ENCODE results near the gene IDH3G. TPM values are rescaled to one million over a fixed set of nuclear protein-coding genes. Genes with fewer than 3 reads are reported as not detected.

The IDH3G gene
- total and polyA plus RNA-seq, 2 of the 8 experiments (the other 6 are each of a cell fraction or from before 2014, with no cell fraction given): 39.4 to 66.7 TPM

DNA sequence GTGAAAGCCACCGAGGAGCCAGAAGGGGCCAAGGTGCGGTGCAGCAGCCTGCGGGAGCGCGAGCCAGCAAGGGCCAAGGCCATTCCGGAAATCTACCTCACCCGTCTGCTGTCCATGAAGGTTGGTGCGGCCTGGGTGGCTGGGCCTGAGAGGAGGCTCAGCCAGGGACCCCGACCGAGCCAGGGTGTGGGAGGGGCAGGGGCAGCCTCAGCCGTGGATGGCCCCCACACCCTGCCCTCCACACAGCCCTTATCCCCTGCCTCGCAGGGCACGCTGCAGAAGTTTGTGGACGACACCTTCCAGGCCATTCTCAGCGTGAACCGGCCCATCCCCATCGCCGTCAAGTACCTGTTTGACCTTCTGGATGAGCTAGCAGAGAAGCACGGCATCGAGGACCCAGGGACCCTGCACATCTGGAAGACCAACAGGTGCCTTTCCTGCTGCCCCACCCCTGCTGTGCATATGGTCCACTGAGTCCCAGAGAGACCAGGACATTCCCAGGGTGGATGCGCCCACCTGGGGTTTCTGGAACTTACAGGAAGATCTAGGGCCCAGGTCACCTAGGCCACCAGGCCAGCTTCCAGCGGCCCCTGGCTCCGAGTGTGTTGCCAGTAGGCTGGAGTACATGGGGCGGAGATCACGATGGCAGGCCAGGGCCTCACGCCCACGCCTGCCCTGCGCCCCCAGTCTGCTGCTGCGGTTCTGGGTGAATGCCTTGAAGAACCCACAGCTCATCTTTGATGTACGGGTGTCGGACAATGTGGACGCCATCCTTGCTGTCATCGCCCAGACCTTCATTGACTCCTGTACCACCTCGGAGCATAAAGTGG is 16.7 kb downstream of the IDH3G start:
- no peaks in the 10 kb centered on the region for H3K23me2 ChIP-seq (ENCODE audit: low read depth, low read length)
- no peak overlapping the region for H2BK120ac ChIP-seq (replicated peaks; ENCODE audit: low read depth, low read length)
- POLR2A ChIA-PET (ENCODE audit: partially characterized antibody): interaction anchor here (0.5 to 3.3 kb wide), 6 partner anchors 10 to 197 kb away, joined by 3 to 13 read pairs (median 3); partner anchors contain the start of gene HCFC1
- H3K4me2 ChIP-seq (ENCODE audit: insufficient read depth in 1 of 2, low read depth in 2 of 2, low read length in 2 of 2): no peak overlapping the region
- H3K36me3 ChIP-seq (ENCODE audit: control insufficient read depth in 2 of 4, insufficient read depth in 4 of 4, low read length in 3 of 4): no peaks in the 10 kb centered on the region
- no peak overlapping the region for H3K9ac ChIP-seq (replicated peaks in 1 of 4; ENCODE audit: extremely low read depth in 1 of 4, low read depth in 3 of 4, low read length in 3 of 4)
- no peaks in the 10 kb centered on the region for H4K20me1 ChIP-seq (replicated peaks in 1 of 2; ENCODE audit: control insufficient read depth in 1 of 2, insufficient read depth in 2 of 2, low read length in 2 of 2)
- no peaks in the 10 kb centered on the region for H3K4me1 ChIP-seq (replicated peaks in 1 of 4; ENCODE audit: control insufficient read depth in 3 of 4, insufficient read depth in 4 of 4, low read length in 3 of 4)
- no peak overlapping the region for H4K91ac ChIP-seq (replicated peaks; ENCODE audit: insufficient read length, low read length)
- no peak overlapping the region for H2BK15ac ChIP-seq (ENCODE audit: low read length)
- H2BK20ac ChIP-seq (ENCODE audit: low read length): no peak overlapping the region
- H3K56ac ChIP-seq (replicated peaks; ENCODE audit: insufficient read length, low read depth, low read length): no peak overlapping the region
- H3K79me1 ChIP-seq (ENCODE audit: low read depth, low read length): no peaks in the 10 kb centered on the region
- H4K8ac ChIP-seq (ENCODE audit: extremely low read depth, insufficient read depth, low read length): no peak overlapping the region
- no peak overlapping the region for H4K5ac ChIP-seq (ENCODE audit: insufficient read length, low read depth, low read length)
- no peak for DNase-seq (ENCODE audit: low read depth in 1 of 2, low spot score in 2 of 2)
- WGBS, 2 experiments (ENCODE audit: extremely low coverage in 1 of 2, insufficient coverage in 1 of 2, insufficient read length in 1 of 2, insufficient replicate concordance in 2 of 2, low coverage in 1 of 2, low lambda C conversion rate in 2 of 2, missing lambda C conversion rate in 1 of 2): 93% methylated on average over 14 of the region's 34 CpGs; no CpG with 5 or more reads in 1 of the 2 experiments
- H3K4ac ChIP-seq (replicated peaks; ENCODE audit: insufficient read length, low read depth, low read length): no peak overlapping the region
- H3K4me3 ChIP-seq (ENCODE audit: extremely low read depth in 1 of 4, insufficient read depth in 2 of 4, low read depth in 3 of 4, low read length in 4 of 4): no peak overlapping the region
- H2AK5ac ChIP-seq (ENCODE audit: low read depth, low read length): no peak overlapping the region
- no peaks in the 10 kb centered on the region for H3K9me3 ChIP-seq (ENCODE audit: insufficient read depth in 2 of 2, low read depth in 1 of 2, low read length in 1 of 2)
- no peak overlapping the region for H2BK12ac ChIP-seq (ENCODE audit: low read depth, low read length)
- no peak overlapping the region for H3K14ac ChIP-seq (ENCODE audit: insufficient read length)
- no peak overlapping the region for H2BK5ac ChIP-seq (ENCODE audit: low read depth, low read length)
- no peaks in the 10 kb centered on the region for H3K27me3 ChIP-seq (replicated peaks in 1 of 4; ENCODE audit: control insufficient read depth in 3 of 4, extremely low read depth in 1 of 4, insufficient read depth in 3 of 4, low read length in 3 of 4)
- no peak overlapping the region for H3K27ac ChIP-seq (ENCODE audit: low read depth, low read length)
- CTCF ChIA-PET (ENCODE audit: partially characterized antibody): interaction anchor here (0.6 to 3.0 kb wide), 12 partner anchors 8 to 157 kb away, joined by 3 to 10 read pairs (median 3); partner anchors contain the start of genes NAA10 and PLXNB3
- no peak overlapping the region for H3K23ac ChIP-seq (ENCODE audit: insufficient read length)
- H2AFZ ChIP-seq (ENCODE audit: low read length): no peak overlapping the region
- H3K18ac ChIP-seq (ENCODE audit: extremely low read depth, low read length): no peak overlapping the region
- H3K79me2 ChIP-seq (ENCODE audit: control insufficient read depth in 1 of 2, insufficient read depth in 2 of 2, low read length in 2 of 2): no peaks in the 10 kb centered on the region
- FAIRE-seq: no peak
- TF ChIP-seq FOSL1 (IDR thresholded peaks at IDR 0.05; ENCODE audit: insufficient read depth, low read depth, low read length) (no peak), HDAC2 (IDR thresholded peaks at IDR 0.05; ENCODE audit: borderline replicate concordance in 1 of 2, low read depth in 2 of 2, low read length in 2 of 2) (no peak), KDM4A (IDR thresholded peaks at IDR 0.05; ENCODE audit: low read depth, low read length, severe bottlenecking) (no peak), POLR2AphosphoS5 (IDR thresholded peaks at IDR 0.05; ENCODE audit: low read depth, low read length) (no peak), EZH2 (IDR thresholded peaks at IDR 0.05; ENCODE audit: low read depth, low read length, severe bottlenecking) (no peak), SUZ12 (IDR thresholded peaks at IDR 0.05; ENCODE audit: low read length) (no peak), SIRT6 (IDR thresholded peaks at IDR 0.05; ENCODE audit: low read length) (no peak), SAP30 (IDR thresholded peaks at IDR 0.05; ENCODE audit: insufficient read depth, insufficient replicate concordance, low read length) (no peak), ASH2L (IDR thresholded peaks at IDR 0.05; ENCODE audit: low read length) (no peak), BCL11A (IDR thresholded peaks at IDR 0.05; ENCODE audit: low read depth in 2 of 2, low read length in 2 of 2) (no peak)
- TF ChIP-seq, protein P1, sequence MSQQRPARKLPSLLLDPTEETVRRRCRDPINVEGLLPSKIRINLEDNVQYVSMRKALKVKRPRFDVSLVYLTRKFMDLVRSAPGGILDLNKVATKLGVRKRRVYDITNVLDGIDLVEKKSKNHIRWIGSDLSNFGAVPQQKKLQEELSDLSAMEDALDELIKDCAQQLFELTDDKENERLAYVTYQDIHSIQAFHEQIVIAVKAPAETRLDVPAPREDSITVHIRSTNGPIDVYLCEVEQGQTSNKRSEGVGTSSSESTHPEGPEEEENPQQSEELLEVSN (IDR thresholded peaks at IDR 0.05): no peak

All from H1 (cell line).